ENCODE data around the gene NPPC. TPM values are rescaled to one million over a fixed set of nuclear protein-coding genes. Genes with fewer than 3 reads are reported as not detected.

NPPC gene
- total and polyA plus RNA-seq, 2 of the 8 experiments (the other 6 are each of a cell fraction or from before 2014, with no cell fraction given), result 1.3 to 4.7 TPM

DNA sequence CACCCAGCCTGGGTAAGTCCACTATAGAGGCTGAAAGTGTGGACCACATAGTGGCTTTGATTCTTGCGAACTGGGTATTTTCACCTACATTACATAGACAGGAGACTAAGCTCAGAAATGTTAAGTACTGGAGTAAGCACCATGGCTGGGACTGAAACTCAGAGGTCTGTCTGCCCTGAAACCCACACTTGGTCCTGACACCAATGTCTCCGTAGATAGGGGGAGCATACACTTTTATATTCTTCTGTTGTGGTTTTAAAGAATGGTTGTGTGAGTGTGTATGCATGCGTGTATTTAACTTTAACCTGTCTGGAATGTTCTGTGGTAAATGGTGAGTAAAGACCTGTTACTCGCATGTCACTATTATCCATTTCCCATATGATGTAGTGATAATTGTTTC is 10.3 kb upstream of the NPPC start (continued):
- TF ChIP-seq CHD7 (IDR thresholded peaks at IDR 0.05; ENCODE audit: insufficient replicate concordance, low read length) (no peak), SRF (IDR thresholded peaks at IDR 0.05; ENCODE audit: low read depth, low read length) (no peak), MAFK (IDR thresholded peaks at IDR 0.05; ENCODE audit: low read depth, low read length) (no peak), SIRT6 (IDR thresholded peaks at IDR 0.05; ENCODE audit: low read length) (no peak), SUZ12 (IDR thresholded peaks at IDR 0.05; ENCODE audit: low read length) (no peak), TCF12 (IDR thresholded peaks at IDR 0.05; ENCODE audit: low read depth, low read length) (no peak)
- TF ChIP-seq, protein P1, sequence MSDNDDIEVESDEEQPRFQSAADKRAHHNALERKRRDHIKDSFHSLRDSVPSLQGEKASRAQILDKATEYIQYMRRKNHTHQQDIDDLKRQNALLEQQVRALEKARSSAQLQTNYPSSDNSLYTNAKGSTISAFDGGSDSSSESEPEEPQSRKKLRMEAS (IDR thresholded peaks at IDR 0.05), result no peak
- TF ChIP-seq, protein P2, sequence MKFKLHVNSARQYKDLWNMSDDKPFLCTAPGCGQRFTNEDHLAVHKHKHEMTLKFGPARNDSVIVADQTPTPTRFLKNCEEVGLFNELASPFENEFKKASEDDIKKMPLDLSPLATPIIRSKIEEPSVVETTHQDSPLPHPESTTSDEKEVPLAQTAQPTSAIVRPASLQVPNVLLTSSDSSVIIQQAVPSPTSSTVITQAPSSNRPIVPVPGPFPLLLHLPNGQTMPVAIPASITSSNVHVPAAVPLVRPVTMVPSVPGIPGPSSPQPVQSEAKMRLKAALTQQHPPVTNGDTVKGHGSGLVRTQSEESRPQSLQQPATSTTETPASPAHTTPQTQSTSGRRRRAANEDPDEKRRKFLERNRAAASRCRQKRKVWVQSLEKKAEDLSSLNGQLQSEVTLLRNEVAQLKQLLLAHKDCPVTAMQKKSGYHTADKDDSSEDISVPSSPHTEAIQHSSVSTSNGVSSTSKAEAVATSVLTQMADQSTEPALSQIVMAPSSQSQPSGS (IDR thresholded peaks at IDR 0.05; ENCODE audit: low read length), result no peak

Data from H1 (cell line).